GM21526 (cell line): ENCODE measurements around the gene SHKBP1.

Source experiments
- ATAC-seq: cut with Tn5 transposase; IDR thresholded peaks from one replicate; pipeline ENCODE4 v1.9.1; 2021; ENCODE audit warnings: moderate library complexity; ENCODE audit not compliant: unreplicated experiment, low FRiP score

The SHKBP1 gene

DNA sequence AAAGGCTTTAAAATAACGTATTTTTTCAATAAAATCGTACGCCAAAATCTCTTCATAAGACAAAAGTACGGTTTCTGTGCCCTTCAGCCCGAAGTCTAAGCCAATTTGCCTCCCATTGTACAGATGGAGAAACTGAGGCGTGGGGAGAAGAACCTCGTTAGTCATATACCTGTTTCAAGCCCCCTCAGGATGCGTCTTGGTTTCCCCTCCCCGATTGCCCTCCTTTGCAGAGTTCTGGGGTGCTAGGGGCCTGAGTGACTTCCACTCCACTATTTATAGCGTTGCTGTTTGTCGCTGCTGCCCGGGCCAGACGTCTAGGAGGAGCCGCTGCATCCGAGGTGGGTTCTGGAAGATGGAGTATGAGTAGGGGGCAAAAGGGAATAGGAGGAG, 22.2 kb downstream of the SHKBP1 start:
- no peak for ATAC-seq

DNA sequence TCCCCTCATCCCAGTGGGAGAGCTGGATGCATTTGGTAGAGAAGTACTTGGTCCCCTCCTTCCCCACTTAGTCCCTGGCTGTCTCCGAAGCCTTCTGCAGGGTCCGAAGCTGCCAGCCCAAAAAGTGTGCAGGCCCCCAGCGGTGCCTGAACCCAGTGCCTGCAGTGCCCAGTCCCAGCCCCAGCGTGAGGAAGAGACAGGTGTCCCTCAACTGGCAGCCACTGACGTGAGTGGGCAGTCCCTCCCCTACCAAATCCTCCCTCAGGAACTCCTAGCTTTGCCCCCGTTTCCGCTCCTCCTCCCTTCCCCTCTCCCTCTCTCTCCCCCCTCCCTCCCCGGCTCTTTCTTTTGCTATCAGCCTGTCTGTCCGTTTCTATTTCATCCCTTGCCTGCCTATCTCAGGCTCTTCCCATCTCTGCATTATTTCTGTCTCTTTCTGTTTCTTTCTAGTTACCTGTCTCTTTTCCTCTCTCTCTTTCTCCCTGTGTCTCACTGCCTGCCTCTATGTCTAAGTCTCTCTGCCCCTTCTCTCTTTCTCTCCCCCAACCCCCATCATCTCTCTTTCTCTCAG, 22.7 kb downstream of the SHKBP1 start:
- ATAC-seq = no peak

DNA sequence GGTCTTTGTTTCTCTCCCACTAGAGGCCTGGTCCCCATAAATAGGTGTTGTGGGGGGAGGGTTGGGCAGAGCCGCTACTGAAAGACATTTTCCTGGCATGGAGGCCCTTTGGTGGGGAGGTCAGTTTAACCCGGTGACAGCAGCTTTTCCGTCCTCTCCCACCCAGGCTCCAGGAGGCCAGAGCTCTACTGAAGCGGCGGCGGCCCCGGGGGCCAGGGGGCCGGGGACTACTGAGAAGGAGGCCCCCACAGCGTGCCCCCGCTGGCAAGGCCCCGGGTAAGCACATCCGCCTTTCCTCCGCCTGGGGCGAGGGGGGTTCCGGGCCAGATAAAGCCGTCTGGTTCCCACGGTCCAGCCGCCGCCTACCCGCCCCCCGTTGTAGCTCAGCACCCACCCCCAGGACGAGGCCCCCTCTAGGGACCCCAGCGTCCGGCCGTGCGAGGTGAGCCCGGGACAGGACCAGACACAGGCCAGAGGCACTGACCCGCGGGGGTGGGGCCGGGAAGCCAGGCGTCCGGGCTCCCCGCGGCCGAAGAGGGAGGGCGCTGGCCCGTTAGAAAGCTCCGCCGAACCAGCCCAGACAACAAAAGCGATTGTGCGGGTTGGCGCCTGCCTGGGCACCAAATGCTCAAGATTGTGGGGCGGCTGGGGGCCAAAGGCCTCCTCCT, 23.4 kb downstream of the SHKBP1 start:
- no peak for ATAC-seq

DNA sequence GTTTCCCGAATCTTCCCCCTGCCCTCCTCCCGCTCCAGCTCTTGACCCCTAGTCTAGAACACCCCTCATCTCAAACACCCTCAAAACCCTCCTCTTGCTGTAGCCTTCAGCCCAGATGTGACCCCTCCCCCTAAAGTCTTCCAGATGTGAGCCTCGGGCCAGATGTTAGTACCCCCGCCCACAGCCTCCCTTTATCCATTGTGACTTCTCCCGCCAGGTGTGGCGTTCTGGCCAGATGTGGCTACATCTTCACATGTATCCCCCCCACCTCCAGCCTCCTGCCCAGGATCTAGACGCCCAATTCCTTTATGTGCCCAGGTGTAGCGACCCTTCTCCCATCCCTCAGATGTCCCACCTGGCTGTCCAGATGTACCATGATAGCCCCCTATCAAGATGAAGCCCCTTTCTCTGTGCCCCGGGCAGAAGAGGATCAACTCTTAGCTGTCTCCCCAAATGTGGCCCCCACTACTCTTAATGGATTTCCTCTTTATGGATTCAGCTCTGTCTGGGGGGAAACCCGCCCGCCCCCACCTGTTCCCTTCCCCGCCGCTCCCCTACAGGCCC, 24.0 kb downstream of the SHKBP1 start:
- ATAC-seq = no peak

DNA sequence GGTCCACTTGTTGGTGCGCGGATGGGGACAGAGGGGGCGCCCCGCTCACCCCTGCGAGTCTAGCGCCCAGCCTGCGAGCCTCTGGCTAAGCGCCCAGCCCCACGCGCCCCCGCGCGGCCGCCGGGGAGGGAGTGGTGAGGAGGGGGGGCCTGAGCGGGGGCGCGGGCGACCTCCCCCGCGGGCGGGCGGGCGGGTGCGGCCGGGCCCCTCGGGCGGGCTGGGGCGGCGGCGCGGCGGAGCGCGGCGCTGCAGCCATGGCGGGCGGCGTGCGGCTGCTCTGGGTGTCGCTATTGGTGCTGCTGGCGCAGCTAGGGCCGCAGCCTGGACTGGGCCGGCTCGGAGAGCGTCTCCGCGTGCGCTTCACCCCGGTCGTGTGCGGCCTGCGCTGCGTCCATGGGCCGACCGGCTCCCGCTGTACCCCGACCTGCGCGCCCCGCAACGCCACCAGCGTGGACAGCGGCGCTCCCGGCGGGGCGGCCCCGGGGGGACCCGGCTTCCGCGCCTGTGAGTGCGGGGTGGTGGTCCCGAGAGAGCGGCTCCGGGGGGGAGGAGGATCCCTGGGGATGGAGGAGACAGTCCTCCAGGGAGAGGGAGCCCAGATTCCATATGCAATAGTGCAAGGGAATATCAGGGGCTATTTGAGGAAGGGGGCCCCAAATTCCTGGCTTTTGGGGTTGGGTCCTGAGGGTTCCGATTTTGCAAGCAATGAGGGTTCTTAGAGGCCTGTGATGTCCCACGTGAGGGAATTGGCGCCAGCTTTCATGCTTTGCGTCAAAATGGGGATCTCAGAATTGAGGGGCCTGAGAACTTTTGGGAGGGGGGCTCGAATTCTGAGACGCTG, 24.7 kb downstream of the SHKBP1 start, which contains the start of gene LTBP4:
Gene LTBP4, plus strand, starts transcription at position 236 of the 841 bp plus-strand sequence. Its CDS starts 19 bp downstream, at position 255.
- ATAC-seq = no peak

DNA sequence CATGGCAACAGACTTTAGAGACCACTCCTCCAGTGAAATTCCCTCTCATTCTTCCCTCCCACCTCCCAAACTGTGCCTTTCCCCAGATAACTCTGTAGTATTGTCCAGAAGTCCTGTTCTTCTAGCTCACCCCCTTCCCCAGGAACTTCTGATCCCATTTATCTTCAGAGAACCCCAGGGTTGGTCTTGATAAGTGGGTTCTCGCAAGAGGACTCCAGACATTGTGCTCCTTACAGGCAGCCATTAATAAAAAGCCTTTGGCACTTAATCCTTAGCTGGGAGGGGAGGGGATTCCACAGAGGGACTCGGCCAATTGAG, 26.4 kb downstream of the SHKBP1 start:
- no peak for ATAC-seq

DNA sequence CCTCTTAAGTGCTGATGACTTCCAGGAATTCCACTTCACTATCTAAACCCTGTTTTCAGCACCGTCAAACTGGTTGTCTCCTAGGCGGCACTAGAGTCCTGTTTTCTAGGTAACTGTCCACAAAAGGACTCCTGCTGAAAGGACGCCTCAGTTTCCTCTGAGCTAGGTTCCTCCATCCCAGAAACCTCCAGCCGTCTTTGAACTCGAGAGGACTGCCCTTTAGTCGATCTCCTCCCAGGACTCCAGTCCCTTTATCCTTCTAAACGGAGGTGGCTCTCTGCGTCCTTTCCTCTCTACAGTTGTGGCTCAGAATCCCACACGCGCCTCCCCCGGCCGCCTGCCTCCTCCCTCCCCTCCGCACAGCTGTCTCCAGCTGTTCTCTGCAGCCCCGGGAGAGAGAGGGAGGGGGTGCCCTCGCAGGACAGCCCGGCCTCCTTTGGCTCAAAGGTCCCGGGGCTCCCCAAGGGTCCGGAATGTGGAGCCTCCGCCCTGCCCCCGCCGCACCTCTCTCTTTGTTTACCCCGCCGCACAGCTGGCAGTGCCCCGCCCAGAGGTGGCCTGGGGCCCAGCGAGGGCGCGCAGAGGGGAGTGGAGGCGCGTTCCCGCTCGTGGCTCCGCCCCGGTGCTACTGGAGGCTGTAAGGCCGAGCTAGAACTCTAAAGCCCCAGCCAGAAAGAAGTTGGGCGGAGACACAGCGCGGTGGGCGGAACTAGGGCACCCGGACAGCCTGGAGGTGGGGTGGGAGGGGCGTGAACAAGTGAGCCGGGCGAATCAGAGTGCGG, 26.9 kb downstream of the SHKBP1 start:
- ATAC-seq = peak; percentile 60

DNA sequence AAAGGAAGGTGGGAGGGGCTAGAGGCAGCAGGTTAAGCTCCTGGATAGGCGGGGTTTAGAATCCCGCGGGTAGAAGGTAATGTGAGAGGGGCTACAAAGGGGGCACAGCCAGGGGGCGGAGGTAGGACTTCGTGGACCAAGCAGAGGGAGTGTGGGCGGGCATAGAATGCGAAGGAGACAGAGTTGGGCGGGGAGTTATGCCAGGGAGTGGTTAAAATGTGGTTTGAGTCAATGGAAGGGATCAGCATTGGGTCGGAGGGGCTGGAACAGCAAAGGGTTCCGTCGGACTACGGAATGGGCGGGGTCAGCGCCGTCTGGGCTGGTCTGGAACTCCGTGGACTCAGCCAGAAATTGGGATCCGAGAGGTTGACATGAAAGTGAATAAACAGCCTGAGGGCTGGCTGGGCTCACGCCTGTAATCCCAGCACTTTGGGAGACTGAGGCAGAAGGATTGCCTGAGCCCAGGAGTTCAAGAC, 27.5 kb downstream of the SHKBP1 start:
- ATAC-seq = no peak

DNA sequence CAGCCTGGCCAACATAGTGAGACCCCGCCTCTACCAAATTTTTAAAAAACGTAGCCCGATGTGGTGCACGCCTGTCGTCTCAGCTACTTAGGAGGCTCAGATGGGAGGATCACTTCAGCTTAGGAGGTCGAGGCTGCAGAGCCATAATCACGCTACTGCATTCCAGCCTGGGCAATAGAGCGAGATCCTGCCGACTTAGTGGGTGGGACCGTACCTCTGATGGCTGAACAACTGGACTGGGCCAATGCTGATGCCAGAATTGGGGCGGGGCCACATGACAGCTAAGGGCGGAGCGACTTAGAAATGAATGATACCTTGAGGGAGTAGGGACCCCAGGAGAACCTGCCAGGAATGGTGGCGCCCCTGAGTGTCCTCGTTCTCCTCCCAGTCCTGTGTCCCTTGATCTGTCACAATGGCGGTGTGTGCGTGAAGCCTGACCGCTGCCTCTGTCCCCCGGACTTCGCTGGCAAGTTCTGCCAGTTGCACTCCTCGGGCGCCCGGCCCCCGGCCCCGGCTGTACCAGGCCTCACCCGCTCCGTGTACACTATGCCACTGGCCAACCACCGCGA, 28.1 kb downstream of the SHKBP1 start:
- ATAC-seq = no peak

DNA sequence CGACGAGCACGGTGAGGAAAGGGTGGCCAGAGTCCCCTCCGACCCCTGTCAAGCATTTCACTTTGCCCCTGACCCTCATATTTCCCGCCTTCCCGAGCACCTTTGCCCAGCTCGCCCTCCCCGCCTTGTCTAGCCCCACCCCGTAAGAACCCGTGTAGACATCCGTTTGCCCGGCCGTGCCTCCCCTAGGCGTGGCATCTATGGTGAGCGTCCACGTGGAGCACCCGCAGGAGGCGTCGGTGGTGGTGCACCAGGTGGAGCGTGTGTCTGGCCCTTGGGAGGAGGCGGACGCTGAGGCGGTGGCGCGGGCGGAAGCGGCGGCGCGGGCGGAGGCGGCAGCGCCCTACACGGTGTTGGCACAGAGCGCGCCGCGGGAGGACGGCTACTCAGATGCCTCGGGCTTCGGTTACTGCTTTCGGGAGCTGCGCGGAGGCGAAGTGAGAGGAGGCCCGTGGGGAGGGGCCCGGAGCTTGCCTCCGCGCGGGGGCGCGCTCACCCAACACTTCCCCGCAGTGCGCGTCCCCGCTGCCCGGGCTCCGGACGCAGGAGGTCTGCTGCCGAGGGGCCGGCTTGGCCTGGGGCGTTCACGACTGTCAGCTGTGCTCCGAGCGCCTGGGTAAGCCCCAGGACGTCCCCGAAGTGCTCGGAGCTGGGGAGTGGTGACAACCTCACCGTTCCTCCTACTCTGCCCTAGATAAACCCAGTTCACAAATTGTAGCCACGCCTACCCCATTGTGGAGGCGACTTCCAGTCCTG, 28.7 kb downstream of the SHKBP1 start:
- peak; percentile 29 for ATAC-seq

DNA sequence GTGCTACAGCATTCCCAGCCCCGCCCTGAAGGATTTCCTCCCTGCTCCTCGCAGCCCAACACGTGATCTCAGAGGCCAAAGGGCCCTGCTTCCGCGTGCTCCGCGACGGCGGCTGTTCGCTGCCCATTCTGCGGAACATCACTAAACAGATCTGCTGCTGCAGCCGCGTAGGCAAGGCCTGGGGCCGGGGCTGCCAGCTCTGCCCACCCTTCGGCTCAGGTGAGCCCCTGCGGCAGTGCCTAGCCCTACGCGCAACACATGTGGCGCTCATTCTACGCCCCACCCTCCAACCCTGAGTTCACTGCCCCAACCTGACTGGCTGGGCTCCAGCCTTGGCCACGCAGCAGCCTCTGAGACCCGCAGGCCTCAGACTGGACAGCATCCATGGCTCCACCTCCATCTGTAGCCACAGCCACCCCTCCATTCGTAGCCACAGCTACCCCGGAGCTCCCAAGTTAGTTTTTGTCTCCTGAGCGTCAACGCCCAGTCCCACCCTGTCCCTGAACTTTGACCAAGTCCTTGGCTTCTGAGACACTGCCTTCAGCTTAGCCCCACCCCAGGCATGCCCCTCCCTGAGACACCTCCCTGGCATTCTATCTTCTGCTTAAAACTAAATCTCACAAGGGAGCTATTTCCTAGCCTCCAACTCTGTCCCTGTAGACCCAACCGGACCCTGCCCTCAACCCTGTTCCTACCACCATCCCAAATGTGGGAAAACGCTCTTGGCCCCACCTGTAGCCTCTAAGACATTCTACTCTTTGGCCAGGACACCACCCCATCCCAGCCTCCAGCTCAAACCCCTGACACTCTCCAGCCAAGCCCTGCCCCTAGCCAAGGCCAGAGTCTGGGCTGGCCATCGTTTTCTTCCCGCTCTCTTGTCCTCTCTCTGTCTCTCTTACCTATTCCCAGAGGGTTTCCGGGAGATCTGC, 30.9 kb downstream of the SHKBP1 start:
- no peak for ATAC-seq

DNA sequence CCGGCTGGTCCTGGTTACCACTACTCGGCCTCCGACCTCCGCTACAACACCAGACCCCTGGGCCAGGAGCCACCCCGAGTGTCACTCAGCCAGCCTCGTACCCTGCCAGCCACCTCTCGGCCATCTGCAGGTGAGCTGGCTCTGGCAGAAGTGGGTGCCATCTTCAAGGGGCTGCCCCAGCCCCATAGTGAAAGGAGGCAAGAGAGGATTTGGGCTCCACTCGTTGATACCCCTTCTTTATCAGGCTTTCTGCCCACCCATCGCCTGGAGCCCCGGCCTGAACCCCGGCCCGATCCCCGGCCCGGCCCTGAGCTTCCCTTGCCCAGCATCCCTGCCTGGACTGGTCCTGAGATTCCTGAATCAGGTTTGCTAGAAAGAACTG, 31.6 kb downstream of the SHKBP1 start:
- ATAC-seq = no peak

DNA sequence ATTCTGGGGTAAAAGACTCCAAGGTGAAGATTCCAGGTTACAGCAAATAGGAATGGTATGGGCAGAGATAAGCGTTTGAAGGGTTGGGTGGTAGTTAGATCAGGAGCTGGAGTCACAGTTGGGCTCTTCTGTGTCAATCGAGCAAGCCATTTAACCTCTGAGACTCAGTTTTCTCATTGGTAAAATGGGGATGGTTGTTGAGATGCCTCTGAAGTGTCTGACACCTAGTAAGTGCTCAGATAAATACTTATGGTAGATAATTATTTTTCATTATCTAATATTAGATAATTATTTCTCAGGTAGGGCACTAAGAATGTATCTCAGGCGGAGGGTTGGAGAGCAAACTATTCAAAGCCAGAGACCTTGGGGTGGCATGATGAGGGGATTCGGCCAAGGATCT, 32.3 kb downstream of the SHKBP1 start:
- no peak for ATAC-seq

DNA sequence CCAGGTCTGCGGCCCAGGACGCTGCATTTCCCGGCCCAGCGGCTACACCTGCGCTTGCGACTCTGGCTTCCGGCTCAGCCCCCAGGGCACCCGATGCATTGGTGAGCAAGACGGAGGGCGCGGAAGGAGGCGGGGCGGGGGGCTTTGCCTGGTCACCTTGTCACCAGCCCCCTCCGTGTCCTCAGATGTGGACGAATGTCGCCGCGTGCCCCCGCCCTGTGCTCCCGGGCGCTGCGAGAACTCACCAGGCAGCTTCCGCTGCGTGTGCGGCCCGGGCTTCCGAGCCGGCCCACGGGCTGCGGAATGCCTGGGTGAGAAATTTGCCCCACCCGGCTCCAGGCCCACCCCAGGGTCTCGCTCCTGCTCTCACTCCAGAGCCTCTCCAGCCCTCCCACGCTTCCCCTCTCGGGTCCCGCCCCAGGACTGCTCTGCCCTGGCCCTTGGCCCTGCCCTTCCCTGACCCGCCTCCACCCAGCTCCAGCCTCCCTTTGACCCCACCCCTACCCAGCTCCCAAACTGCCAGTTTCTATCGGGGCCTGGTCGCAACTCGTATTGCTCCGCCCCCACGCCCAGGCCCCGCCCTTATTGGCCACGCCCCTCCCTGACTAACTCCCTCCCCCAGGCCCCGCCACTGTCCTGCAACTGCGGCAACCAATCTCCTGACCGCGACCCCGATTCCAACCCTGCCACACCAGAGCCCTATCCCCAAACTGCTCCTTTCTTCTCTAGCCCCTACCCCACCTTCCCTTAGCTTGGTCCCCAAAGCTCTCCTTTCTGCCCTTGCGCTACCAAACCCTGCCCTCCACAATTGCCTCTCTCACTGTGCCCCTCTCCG, 33.1 kb downstream of the SHKBP1 start:
- ATAC-seq = peak; percentile 43

DNA sequence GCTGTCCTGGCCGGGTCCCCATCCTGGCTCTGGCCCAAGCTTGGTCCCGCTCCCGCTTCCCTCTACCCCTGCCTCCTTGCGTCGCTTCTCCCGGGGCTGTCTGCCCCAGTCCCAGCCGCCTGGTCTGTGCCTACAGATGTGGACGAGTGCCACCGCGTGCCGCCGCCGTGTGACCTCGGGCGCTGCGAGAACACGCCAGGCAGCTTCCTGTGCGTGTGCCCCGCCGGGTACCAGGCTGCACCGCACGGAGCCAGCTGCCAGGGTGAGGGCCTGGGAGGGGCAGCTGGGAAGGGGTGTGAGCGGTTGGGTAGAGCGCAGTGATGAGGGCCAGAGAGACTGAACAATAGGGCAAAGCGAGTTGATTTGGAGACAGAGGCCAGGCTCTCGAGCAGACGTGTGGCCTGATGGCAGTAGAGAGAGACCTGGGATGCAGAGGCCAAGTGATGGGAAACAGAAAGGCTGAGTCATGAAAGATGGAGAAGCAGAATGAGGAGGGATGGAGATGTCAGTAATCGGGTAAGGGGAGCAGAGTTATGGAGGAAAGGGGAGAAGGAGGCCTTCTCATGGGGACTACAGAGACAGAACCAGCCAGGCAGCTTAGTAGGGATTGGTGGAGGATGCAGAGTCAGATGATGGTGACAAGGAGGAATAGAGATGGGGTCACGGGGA, 33.9 kb downstream of the SHKBP1 start:
- no peak for ATAC-seq

DNA sequence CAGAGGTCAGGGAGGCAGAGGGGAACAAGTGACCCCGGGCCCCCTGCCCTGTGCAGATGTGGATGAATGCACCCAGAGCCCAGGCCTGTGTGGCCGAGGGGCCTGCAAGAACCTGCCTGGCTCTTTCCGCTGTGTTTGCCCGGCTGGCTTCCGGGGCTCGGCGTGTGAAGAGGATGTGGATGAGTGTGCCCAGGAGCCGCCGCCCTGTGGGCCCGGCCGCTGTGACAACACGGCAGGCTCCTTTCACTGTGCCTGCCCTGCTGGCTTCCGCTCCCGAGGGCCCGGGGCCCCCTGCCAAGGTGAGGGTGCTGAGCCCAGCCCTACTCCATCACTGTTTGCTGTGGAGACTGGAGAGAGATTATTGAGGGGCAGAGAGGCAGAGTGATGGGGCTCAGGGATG, 34.4 kb downstream of the SHKBP1 start:
- ATAC-seq = no peak
